Measurements from ENCODE around the gene OPA1.

DNA sequence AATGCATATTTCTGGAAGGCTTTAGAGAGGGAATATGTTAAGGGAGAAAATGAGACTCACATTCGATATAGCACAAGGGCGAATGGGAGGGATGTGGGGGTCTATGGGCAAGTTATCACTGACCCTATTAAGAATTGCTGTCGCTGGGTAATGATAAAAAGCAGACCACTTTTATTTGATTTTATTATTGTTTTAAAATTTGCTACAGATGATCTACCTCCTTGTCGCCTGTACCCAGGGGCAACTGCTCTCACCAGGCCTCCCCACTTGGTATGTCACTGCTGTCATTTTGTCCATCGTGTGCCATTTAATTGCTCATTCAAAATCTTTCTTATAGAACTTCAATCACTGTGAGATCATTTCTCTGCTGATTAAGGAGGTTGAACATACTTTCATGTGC is 153.8 kb downstream of the OPA1 start:
- TF ChIP-seq, protein P1, sequence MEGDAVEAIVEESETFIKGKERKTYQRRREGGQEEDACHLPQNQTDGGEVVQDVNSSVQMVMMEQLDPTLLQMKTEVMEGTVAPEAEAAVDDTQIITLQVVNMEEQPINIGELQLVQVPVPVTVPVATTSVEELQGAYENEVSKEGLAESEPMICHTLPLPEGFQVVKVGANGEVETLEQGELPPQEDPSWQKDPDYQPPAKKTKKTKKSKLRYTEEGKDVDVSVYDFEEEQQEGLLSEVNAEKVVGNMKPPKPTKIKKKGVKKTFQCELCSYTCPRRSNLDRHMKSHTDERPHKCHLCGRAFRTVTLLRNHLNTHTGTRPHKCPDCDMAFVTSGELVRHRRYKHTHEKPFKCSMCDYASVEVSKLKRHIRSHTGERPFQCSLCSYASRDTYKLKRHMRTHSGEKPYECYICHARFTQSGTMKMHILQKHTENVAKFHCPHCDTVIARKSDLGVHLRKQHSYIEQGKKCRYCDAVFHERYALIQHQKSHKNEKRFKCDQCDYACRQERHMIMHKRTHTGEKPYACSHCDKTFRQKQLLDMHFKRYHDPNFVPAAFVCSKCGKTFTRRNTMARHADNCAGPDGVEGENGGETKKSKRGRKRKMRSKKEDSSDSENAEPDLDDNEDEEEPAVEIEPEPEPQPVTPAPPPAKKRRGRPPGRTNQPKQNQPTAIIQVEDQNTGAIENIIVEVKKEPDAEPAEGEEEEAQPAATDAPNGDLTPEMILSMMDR (IDR thresholded peaks at IDR 0.05), result no peak
- no peak for TF ChIP-seq POLR2A (IDR thresholded peaks at IDR 0.05)
